Hepatocyte (in vitro differentiated cells): ENCODE measurements around the gene MICU2.

Source experiments
- CTCF ChIP-seq: fragments of 200-600 bp; sonication (generic); IDR thresholded peaks from 2 replicates; pipeline ENCODE4 v1.5.1; 2016; ENCODE audit warnings: antibody characterized with exemption, mild to moderate bottlenecking; ENCODE audit not compliant: poor library complexity
- EZH2 ChIP-seq: fragments of 200-600 bp; sonication (generic); IDR thresholded peaks from 2 replicates; pipeline ENCODE4 v1.6.1; 2016; ENCODE audit warnings: antibody characterized with exemption, mild to moderate bottlenecking, borderline replicate concordance
- EZH2phosphoT487 ChIP-seq: fragments of 200-600 bp; sonication (generic); IDR thresholded peaks from one replicate; pipeline ENCODE4 v1.6.1; 2018; ENCODE audit warnings: antibody characterized with exemption, mild to moderate bottlenecking, low read depth, moderate library complexity; ENCODE audit not compliant: unreplicated experiment, severe bottlenecking

- TF ChIP-seq CTCF, result no peak
- TF ChIP-seq EZH2, result no peak
- no peak for TF ChIP-seq EZH2phosphoT487
Measured at GRCh38 chr13:21550918-21551317, 53.1 kb downstream of the MICU2 start.
